Cardiac muscle cell (in vitro differentiated cells and primary cell): ENCODE measurements around the gene KRTAP5-2. TPM values are rescaled to one million over a fixed set of nuclear protein-coding genes. Genes with fewer than 3 reads are reported as not detected.

Experiments
- DNase-seq, 2 donors: peaks; one replicate each; pipeline versions ENCODE4 v3.0.0 to v3.0.0-alpha.2; 2010 to 2017; ENCODE audit warnings: low read depth in 1 of 2, low spot score in 1 of 2
- H3K27ac ChIP-seq: fragments of 200-600 bp; sonication (generic); 2 replicates; pipeline ENCODE4 v1.5.1; 2016
- H3K27me3 ChIP-seq: fragments of 200-600 bp; sonication (generic); 2 replicates; pipeline ENCODE4 v1.6.0; 2016; ENCODE audit warnings: control low read depth
- H3K36me3 ChIP-seq: fragments of 200-600 bp; sonication (generic); 2 replicates; pipeline ENCODE4 v1.5.1; 2016; ENCODE audit warnings: control low read depth
- H3K4me1 ChIP-seq: fragments of 200-600 bp; sonication (generic); 2 replicates; pipeline ENCODE4 v1.8.1; 2017; ENCODE audit warnings: low read depth, mild to moderate bottlenecking, mixed run types
- H3K4me3 ChIP-seq: fragments of 200-600 bp; sonication (generic); 2 replicates; pipeline ENCODE4 v1.5.1; 2016; ENCODE audit warnings: mild to moderate bottlenecking
- H3K9me3 ChIP-seq: fragments of 200-600 bp; sonication (generic); 2 replicates; pipeline ENCODE4 v1.5.1; 2017; ENCODE audit warnings: low read depth, mild to moderate bottlenecking, control low read depth
- polyA plus RNA-seq: library from polyadenylated mRNA; unstranded; fragments of >200 nt; fragmentation: Nextera tagmentation; extraction: Ambion mirVana; gene quantifications from 2 replicates; pipeline ENCODE4 v1.2.1, GENCODE V29; 2016
- total RNA-seq: library from RNA; depleted of rRNA; stranded (reverse); fragments of >200 nt; gene quantifications from 2 replicates; pipeline ENCODE4 v1.2.3, GENCODE V29; 2016
- TF ChIP-seq, protein P1 (sequence below): IDR thresholded peaks from 2 replicates; pipeline ENCODE4 v1.5.1; 2012; ENCODE audit warnings: low read depth, mild to moderate bottlenecking, low read length

KRTAP5-2 gene
- total and polyA plus RNA-seq, 2 experiments from 2014 or later: not detected

DNA sequence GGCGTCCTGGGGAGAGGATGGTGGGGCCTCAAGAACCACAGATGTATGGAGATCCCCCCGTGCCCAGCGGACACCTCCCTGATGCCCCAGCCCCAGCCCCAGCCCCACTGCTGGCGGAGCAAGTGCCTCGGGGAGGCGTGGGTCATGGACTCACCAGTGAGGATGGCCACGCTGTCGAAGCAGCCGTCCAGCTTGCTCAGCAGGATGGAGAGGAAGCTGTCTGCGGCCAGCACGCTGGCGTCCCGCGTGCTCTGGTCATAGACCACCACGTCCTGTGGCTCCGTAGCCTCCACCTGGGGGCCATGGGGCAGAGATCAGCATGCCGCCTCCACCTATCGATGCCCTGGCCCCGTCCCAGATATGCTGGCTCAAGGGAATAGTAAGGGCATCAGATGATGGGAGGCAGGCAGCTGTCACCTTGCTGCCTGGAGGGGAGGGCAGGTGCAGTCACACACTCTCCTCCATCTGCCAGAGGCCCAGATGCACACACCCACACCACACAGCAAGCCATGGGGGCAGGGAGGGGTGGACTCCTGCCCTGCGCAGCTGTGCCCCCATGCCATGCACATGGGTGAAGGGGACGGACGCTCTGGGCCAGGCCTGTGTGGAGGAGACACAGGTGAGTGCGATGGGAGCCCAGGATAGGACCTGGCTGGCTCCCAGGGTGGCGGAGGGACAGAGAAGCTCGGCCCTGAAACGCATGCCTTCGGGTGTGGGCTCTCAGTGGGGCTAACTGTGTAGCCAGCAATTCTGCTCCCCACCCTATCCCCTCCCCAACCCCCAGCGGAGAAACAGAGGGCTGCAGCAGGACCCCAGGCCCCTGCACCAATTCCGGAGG, 34.2 kb downstream of the KRTAP5-2 start:
- H3K36me3 ChIP-seq: no peaks in the 10 kb centered on the region
- H3K4me1 ChIP-seq: no peaks in the 10 kb centered on the region

DNA sequence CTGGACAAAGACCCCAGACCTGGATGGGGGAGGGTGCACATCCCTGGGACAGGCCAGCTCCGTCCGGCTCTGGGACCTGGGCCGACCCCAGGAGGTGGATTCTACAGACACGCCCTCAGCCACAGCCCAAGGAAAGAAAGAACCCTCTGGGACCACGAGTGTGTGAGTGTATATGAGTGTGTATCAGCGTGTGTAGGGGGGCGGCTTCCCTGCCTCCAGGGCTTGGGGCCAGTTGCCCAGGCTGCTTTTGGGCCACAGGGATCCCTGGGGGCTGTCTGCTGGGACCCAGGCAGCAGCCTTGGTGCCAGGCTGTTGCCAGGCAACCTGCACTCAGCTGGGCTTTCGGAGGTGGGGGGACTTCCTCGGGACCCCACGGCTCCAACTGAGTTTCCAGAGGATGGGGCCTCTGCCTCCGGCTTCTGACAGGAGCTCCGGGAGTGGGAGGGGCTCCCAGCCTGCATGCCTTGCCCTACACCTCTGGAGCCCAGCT, 34.9 kb downstream of the KRTAP5-2 start:
- H3K4me1 ChIP-seq: no peaks in the 10 kb centered on the region
- H3K4me3 ChIP-seq: no peak overlapping the region
- TF ChIP-seq, protein P1, sequence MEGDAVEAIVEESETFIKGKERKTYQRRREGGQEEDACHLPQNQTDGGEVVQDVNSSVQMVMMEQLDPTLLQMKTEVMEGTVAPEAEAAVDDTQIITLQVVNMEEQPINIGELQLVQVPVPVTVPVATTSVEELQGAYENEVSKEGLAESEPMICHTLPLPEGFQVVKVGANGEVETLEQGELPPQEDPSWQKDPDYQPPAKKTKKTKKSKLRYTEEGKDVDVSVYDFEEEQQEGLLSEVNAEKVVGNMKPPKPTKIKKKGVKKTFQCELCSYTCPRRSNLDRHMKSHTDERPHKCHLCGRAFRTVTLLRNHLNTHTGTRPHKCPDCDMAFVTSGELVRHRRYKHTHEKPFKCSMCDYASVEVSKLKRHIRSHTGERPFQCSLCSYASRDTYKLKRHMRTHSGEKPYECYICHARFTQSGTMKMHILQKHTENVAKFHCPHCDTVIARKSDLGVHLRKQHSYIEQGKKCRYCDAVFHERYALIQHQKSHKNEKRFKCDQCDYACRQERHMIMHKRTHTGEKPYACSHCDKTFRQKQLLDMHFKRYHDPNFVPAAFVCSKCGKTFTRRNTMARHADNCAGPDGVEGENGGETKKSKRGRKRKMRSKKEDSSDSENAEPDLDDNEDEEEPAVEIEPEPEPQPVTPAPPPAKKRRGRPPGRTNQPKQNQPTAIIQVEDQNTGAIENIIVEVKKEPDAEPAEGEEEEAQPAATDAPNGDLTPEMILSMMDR: no peak
- H3K9me3 ChIP-seq: no peaks in the 10 kb centered on the region
- no peaks in the 10 kb centered on the region for H3K36me3 ChIP-seq
- H3K27me3 ChIP-seq: peaks cover 67% of the 10 kb centered on the region
- DNase-seq: no peak
- no peak overlapping the region for H3K27ac ChIP-seq

More for the DNA sequence above, 34.2 kb downstream of the KRTAP5-2 start:
- DNase-seq: no peak
- no peak overlapping the region for H3K4me3 ChIP-seq
- TF ChIP-seq, protein P1: no peak
- H3K27ac ChIP-seq: no peak overlapping the region
- H3K27me3 ChIP-seq: peaks cover 67% of the 10 kb centered on the region
- H3K9me3 ChIP-seq: no peaks in the 10 kb centered on the region

DNA sequence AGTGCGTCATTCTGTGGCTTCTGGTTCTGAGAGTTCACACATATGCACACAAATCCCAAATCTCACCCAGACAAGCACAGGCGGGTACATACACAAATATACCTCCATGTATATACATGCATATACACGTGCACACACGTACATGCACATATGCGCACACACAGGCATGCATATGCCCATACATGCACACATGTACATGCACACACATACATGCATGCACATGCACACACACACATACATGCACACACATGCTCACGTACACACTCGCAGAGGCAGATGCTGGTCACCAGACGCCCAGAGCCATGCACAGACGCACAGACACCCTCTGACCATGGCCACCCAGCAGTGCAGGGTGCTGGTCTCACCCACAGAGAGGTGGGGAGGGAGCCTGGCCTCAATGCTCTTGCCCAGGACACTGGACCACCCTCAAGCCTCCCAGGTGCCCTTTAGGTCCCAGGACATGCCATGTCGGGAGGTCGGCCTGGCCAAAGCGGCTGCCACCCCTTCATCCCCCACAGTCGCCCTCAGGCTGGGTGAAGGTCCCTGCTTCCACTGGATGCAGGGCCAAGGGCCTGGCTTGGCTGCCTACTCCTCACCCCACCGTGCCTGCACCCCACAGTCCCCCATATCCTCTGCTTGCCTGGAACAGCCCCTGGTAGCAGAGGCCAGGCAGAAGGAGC, 35.5 kb downstream of the KRTAP5-2 start:
- H3K4me3 ChIP-seq: no peak overlapping the region
- no peaks in the 10 kb centered on the region for H3K9me3 ChIP-seq
- TF ChIP-seq, protein P1: no peak
- DNase-seq: no peak
- H3K4me1 ChIP-seq: no peaks in the 10 kb centered on the region
- peaks cover 67% of the 10 kb centered on the region for H3K27me3 ChIP-seq
- H3K36me3 ChIP-seq: no peaks in the 10 kb centered on the region
- H3K27ac ChIP-seq: no peak overlapping the region

DNA sequence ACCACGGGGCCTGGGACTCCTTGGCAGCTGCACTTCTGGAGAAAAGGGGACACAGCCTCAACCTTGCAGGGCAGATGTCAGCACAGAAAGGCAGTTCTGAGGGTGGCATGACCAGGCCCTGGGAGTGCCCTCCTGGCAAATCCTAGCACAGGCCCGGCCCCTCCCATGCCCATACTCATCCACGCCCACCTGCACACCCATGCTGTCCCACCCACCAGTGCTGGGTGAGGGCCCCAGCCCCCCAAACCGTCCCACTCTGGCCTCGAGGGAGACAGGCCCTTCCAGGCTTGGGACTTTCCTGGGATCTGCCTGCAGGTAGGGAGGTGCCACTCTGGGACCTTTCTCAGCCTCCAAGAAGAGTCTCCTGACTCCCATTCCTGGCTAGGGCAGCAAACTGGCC, 36.1 kb downstream of the KRTAP5-2 start:
- TF ChIP-seq, protein P1: no peak
- Histone ChIP-seq H3K27ac (no peak overlapping the region), H3K36me3 (no peaks in the 10 kb centered on the region), H3K27me3 (peaks cover 72% of the 10 kb centered on the region), H3K4me1 (no peaks in the 10 kb centered on the region), H3K9me3 (no peaks in the 10 kb centered on the region), H3K4me3 (no peak overlapping the region)
- no peak for DNase-seq

DNA sequence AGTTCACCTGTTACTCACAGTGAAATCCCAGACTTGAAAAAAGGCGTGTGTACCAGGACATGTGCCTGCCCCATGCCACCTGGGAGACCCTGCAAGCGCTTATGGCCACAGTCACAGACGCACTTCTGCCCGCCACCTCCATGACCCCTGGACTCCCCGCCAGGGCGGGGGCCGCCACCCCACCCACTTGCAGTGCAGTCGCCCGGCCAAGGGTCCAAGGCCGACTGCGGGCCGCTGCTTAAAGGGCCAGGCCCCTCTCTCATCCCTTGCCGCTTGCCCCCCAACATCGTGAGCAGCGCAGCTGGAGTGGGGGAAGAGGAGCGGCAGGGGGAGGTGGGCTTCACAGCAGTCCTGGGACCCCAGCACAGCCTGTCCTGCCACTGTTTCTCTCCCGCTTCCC, 36.8 kb downstream of the KRTAP5-2 start:
- H3K36me3 ChIP-seq: no peaks in the 10 kb centered on the region
- H3K27me3 ChIP-seq: peaks cover 78% of the 10 kb centered on the region
- no peak overlapping the region for H3K27ac ChIP-seq
- DNase-seq: no peak
- no peak overlapping the region for H3K4me3 ChIP-seq
- no peaks in the 10 kb centered on the region for H3K4me1 ChIP-seq
- no peaks in the 10 kb centered on the region for H3K9me3 ChIP-seq
- TF ChIP-seq, protein P1: no peak
